AG10803 (cell line): ENCODE data around the gene TRAPPC13.
"Not testable (repeated sequence)": the region's sequence is repeated elsewhere in the genome, so short reads cannot be mapped to it uniquely, and the experiment has no call there.

Experiments
- DNase-seq: peaks from one replicate; pipeline ENCODE4 v3.0.0; 2010; ENCODE audit warnings: low read depth
- H3K4me3 ChIP-seq: 2 replicates; pipeline ENCODE4 v1.5.1; 2011; ENCODE audit warnings: mild to moderate bottlenecking, low read length, control low read depth
- CTCF ChIP-seq: conservative IDR thresholded peaks from 2 replicates; pipeline ENCODE4 v1.5.1; 2011; ENCODE audit warnings: mild to moderate bottlenecking, low read length, control low read depth, inconsistent platforms

Gene TRAPPC13, protein sequence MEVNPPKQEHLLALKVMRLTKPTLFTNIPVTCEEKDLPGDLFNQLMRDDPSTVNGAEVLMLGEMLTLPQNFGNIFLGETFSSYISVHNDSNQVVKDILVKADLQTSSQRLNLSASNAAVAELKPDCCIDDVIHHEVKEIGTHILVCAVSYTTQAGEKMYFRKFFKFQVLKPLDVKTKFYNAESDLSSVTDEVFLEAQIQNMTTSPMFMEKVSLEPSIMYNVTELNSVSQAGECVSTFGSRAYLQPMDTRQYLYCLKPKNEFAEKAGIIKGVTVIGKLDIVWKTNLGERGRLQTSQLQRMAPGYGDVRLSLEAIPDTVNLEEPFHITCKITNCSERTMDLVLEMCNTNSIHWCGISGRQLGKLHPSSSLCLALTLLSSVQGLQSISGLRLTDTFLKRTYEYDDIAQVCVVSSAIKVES

GRCh38 chr5:65624571-65625555 is at the start of gene TRAPPC13, which contains the start of gene SHLD3:
Gene TRAPPC13, plus strand, starts transcription at chr5:65625027. Its CDS starts 34 bp downstream, at chr5:65625061.
Gene SHLD3, plus strand, starts transcription at chr5:65625027. Its CDS starts 4,561 bp downstream, at chr5:65629588.
- peak within 1 kb of the TSS; percentile 97 for H3K4me3 ChIP-seq
- TF ChIP-seq CTCF = 0 out of 2 replicates have a peak, but pooled peaks have one; percentile 3
- DNase-seq = peak; percentile 83

DNA sequence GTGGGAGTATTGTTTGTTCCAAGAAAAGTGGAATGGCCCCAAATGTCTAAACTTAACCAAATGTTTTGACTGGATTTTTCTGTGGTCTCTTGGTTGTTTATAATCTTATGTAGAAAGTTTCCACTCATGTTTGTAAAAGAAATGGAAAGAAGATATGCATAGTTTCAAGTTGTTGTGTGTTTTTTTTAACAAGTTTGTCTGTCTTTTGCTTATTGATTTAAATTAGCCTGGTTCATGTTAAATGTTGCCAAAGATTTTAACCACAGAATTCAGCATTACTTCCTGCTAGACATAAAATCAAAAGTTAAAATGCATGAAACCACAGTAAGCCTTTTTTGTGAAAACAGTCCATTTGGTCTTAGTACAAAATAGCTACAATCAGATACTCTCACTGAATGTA is 47.7 kb upstream of the TRAPPC13 start:
- no peak for TF ChIP-seq CTCF
- peak; percentile 35 for DNase-seq
- H3K4me3 ChIP-seq = no peak overlapping the region

DNA sequence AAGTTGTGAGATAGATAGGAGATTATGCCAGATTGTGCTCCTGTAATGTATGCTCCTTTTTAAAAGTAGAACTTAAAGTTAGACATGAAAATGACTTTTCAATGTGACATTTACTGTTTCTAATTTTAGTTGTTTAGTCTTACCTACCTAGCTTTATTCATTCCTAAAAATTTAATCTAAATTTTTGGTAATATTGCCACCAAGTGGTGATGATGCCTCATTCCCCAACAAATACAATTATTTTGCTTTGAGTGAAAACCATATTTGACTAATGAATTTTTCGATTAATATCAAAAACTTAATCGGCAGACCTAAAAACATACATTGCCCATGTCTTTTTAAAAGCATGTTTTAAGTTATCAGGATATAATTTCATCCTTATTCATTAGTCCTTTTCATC is 36.1 kb upstream of the TRAPPC13 start:
- no peak overlapping the region for H3K4me3 ChIP-seq
- TF ChIP-seq CTCF = peak; percentile 18; the same call in 1 of the 2 replicates
- no peak for DNase-seq

DNA sequence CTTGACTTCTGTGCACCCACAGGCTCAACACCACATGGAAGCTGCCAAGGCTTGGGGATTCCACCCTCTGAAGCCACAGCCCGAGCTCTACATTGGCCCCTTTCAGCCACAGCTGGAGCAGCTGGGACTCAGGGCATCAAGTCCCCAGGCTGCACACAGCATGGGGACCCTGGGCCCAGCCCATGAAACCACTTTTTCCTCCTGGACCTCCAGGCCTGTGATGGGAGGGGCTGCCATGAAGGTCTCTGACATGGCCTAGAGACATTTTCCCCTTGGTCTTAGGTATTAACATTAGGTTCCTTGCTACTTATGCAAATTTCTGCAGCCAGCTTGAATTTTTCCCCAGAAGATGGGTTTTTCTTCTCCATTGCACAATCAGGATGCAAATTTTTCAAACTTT is 23.1 kb upstream of the TRAPPC13 start:
- H3K4me3 ChIP-seq, DNase-seq: not testable (repeated sequence)

- no peak for TF ChIP-seq CTCF
- H3K4me3 ChIP-seq = no peak overlapping the region
- DNase-seq = no peak
Observed at GRCh38 chr5:65611524-65611923, 13.3 kb upstream of the TRAPPC13 start.

GRCh38 chr5:65612298-65612907 is 12.4 kb upstream of the TRAPPC13 start:
- no peak for TF ChIP-seq CTCF
- DNase-seq = no peak
- H3K4me3 ChIP-seq = no peak overlapping the region

DNA sequence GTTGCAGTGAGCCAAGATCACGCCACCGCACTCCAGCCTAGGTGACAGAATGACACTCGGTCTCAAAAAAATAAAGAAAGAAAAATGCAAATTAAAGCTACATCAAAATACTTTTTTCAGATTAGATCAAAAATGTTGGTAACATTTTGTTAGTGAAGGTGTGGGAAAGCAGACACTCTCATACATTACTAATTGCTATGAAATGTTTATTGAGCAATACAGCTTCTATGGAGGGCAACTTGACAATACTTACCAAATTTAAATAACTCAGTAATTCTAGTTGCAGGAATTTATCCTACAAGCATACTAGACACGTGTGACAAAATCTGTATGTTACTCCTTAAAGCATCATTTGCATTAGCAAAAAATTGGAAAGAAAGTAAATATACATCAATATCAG is 4.8 kb upstream of the TRAPPC13 start:
- no peak overlapping the region for H3K4me3 ChIP-seq
- no peak for TF ChIP-seq CTCF
- peak; percentile 18 for DNase-seq

GRCh38 chr5:65621961-65622360 is 2.9 kb upstream of the TRAPPC13 start:
- H3K4me3 ChIP-seq, DNase-seq: not testable (repeated sequence)
